Measurements from ENCODE around the gene WIPF2.
A peak's percentile ranks its signal among the peaks of the same experiment; 100 is the strongest.
"Not testable (repeated sequence)": the region's sequence is repeated elsewhere in the genome, so short reads cannot be mapped to it uniquely, and the experiment has no call there.

The WIPF2 gene

DNA sequence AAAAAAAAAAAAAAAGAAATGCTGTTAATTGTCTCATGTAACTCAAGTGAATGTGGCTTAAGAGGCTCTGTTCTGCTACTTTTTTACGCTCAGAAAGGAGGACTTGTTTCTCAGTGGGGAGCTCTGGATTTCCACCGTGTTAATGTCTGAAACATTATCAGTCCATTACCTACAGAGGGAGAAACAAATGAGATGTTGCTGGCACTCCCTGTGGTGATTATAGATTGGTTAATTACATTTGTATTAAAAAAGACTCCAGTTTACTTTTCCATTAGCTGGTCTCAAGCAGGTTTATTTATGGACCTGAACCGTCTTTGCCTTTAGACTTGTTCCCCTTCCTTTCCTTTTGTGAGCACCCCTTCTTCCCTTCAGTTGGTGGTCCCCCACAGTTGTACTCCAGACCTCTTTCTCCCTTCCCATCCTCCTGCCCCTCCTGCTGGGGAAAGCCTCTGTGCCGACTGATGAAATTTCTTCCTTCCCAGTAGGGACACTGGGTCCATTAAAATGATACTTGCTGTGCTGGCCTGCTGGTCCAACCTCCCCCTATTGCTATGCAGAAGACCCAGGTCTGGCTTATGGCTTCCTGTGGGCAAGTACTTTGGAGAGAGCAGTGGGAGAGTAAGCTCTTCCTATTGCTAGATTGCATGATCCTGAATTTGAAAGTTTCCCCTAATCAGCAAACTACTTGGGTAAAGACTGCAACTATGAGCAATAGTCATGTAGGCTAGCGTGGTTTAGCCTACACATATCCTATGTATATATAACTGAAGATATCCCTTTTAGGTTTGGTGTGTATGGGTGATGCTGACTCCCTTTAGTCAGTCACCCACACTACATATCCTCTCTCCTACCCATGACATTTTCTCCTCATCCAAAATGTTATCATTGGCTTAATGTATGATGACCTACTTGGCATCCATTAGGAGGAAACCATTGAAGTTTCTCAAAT is 76.7 kb downstream of the WIPF2 start:
- no peak for DNase-seq (ENCODE audit: low spot score)

DNA sequence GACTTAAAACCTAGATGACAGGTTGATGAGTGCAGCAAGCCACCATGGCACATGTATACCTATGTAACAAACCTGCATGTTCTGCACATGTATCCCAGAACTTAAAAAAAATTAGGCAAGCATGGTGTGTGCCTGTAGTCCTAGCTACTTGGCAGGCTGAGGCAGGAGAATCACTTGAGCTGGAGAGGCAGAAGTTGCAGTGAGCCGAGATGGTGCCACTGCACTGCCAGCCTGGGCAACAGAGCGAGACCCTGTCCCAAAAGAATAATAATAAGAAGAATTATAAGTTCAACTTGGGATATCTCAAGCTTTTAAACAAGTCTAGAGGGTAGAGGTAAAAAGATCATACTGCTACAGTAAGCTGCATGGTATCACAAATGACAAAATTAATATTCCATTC is 78.4 kb downstream of the WIPF2 start:
- no peak for DNase-seq (ENCODE audit: low spot score)

DNA sequence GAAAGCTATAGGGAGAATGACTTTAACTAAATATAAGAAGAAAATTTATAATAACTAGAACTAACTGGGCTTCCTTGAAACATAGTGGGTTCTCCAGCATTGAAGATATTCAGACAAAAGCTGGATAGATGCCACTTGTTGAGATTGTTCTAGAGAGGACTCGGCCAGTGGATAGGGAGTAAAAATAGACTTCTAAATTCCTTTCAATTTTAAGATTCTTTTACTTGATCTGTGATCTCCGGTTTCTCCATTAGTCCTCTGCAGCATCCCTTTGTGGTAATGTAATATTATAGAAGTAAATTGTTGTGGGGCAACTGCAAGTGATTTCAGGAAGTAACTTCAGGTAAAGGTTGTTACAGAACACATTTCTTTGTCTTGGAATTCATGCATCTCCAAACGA is 79.6 kb downstream of the WIPF2 start:
- DNase-seq (ENCODE audit: low spot score): no peak

DNA sequence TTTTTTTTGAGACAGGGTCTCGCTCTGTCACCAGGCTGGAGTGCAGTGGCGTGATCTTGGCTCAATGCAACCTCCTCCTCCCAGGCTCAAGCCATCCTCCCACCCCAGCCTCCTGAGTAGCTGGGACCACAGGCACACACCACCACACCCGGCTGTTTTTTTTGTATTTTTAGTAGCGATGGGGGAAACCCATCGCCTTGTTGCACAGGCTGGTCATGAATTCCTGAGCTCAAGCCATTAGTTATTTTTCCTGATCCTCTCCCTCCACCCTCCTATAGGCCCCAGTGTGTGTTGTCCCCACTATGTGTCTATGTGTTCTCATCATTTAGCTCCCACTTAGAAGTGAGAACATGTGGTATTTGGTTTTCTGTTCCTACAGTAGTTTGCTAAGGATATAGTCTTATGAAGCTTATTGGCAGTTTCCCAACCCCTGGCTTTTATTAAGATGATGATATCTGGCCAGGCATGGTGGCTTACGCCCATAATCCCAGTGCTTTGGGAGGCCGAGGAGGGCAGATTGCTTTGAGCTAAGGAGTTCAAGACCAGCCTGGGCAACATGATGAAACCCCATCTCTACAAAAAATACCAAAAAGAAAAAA is 80.2 kb downstream of the WIPF2 start:
- DNase-seq (ENCODE audit: low spot score): not testable (repeated sequence)

DNA sequence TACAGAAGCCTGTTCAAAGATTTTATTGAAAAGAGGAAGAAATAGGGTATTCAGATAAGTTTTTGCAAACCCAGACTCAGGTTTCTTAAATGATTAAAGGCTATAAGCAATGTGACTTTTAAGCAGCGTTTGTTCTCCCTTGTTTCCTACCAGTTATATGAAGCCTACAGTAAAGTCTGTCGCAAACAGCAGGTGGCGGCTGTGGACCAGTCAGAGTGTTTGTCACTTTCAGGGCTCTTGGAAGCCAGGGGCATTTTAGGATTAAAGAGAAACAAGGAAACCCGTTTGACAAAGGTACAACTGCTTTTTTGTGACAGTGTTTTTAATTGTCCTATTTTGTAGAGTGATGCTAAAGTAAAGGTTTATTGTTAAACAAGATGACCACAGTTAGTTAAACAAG is 82.2 kb downstream of the WIPF2 start:
- no peak for DNase-seq (ENCODE audit: low spot score)

DNA sequence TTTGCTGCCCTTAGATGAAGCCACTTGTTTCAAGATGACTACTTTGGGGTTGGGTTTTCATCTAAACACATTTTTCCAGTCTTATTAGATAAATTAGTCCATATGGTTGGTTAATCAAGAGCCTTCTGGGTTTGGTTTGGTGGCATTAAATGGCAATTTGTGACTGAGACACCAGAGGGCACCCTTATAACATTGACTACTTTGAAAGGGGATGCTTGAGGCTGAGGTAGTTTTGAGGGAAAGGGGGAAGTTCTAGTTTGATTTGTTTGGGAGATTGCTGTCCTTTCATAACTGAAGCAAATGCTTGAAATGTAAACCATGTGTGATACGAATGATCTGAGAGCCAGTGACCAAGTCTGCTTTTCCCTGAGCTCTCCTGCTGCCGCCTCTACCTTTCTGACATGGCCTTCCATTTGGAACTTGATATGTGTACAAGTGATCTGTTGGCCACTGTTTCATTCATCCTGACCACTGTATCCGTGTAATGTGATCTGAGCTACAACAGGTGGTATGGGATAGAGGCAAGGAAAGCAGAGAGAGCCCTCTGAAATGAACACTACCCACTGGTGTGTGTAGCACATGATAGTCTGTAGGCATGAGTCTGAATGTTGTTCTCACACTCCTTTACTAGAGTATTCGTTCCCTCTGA is 84.0 kb downstream of the WIPF2 start:
- DNase-seq (ENCODE audit: low spot score): peak; percentile 74

DNA sequence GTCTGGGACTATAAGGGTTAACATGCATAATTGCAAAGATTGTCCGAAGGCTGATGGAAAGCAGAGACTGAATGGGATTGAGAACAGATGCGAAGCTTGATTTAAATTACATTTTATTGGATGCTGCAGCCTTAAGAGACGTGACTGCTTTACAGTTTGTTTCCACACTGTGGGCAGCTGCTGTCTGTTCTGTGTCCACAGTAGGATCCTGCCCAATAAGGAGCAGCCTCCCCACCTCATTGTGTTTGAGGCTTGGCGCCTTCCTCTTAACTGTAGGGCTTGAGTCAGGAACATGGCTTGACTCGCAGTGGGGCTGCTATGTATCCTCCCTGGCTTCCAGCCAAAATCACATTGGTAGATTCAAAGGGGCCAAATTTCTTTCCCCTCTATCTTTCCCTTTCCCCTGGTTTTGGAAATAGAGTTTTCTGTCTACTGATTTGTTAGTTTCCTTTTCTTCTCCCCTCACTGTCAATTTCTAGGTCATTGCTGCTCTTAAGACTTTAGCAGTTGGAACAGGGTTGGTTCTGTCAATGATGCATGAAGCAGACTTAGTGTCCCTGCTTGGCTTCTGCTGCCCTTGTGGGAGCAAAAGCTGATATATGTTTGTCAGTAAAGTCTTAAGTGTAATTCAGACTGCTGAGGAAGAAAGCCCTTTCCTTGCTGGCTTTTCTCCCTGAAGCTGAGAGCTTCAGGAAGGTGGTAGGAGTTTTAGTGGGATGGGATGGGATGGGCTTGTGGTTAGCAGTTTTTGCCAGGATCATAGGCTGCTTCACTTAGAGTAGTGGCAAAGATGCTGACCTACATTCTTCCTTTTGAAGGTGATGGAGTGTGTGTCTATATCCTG is 84.8 kb downstream of the WIPF2 start:
- DNase-seq (ENCODE audit: low spot score): no peak

DNA sequence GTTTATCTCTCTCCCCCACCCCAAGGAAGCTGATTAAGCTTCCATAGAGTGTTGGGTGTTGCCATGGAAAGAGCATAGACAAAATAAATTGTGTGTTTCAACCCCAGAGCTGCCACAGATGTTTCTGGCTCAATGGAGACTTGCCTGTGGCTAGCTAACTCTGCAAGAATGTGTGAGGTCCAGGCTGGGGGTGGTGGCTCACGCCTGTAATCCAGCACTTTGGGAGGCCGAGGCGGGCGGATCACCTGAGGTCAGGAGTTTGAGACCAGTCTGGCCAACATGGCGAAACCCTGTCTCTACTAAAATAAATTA is 85.4 kb downstream of the WIPF2 start:
- DNase-seq (ENCODE audit: low spot score): not testable (repeated sequence)

DNA sequence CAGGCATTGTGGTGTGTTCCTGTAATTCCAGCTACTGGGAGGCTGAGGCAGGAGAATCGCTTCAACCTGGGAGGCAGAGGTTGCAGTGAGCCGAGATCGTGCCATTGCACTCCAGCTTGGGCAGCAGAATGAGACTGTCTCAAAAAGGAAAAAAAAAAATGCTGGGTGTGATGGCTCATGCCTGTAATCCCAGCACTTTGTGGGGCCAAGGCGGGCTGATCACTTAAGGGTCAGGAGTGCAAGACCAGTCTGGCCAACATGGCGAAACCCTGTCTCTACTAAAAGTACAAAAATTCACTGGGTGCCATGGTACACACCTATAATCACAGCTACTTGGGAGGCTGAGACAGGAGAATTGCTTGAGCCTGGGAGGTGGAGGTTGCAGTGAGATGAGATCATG is 85.8 kb downstream of the WIPF2 start:
- DNase-seq (ENCODE audit: low spot score): not testable (repeated sequence)

DNA sequence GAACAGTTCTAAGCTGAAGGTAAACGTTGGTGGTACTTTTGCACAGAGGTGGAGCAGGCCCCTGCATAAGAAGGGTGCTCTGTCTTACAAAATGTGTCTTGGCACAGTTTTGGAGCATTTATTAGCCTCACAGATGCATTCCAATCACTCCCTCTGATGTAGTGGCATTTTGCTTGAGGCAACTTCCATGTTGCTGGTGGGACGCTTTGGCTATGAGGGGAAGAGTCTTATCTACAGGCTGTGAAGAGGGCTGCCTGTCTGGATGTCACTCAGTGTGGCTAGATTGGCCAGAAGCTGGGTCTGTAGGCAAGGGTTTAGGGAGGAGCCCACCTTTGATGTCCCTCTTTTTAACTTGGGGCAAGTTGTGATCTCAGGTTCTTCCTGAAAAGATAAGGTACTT is 87.3 kb downstream of the WIPF2 start:
- DNase-seq (ENCODE audit: low spot score): no peak

DNA sequence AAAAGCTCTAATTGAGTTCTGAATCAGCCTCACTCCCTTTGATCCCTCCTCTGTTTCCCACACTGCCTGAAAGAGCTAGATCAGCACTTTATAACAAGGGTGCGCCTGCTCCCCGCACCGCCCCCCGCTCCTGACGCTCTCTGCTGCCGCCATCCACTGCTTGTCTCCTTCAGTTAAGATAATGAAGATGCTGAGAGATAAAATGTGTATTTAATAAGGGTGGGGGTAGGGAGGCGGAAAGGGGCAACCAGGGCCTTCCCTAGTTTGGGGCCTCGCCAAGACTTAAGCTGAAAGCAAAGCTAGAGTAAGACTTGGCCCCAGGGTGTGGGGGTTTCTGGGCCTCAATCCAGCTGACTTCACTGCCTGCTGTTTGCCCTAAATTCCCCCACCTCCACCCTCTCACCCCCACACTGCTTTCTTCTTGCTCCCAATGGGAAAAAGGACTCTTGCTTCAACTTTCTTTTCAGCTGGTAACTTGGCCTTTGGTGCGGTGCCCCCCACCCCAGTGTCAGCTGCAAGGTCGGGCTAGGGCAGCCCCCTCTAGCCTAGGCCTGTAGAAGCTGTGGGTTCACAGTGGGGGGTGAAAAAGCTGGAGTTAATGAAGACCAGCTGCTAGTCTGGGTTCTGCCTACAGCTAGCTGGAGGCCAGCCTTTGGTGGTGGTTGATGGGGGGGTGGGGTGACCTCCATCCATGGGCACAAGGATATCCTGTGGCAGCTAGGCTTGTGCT is 88.1 kb downstream of the WIPF2 start:
- no peak for DNase-seq (ENCODE audit: low spot score)

DNA sequence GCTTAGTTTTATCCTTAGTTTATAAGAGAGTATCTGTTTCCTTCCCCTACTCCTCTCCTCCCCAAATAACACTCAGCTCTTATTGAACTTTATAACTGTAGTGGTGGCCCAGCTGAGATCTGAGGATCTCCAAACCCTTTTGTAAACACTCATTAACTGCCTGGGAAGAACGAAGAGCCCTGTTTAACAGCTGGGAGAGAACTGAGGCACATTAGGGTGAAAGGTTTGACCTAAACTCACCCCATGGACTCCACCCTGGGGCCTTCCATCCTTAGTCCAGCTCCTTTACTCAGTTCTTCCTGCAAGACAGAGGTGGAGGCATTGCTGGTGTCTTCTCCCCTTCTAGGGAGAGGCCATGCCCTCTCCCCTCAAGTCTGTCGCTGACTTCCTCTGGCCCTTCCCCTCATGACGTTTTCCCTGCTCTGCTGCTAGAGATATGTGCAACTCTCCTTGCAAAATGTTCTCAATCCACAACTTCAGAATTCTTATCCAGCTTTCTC is 88.7 kb downstream of the WIPF2 start:
- no peak for DNase-seq (ENCODE audit: low spot score)

DNA sequence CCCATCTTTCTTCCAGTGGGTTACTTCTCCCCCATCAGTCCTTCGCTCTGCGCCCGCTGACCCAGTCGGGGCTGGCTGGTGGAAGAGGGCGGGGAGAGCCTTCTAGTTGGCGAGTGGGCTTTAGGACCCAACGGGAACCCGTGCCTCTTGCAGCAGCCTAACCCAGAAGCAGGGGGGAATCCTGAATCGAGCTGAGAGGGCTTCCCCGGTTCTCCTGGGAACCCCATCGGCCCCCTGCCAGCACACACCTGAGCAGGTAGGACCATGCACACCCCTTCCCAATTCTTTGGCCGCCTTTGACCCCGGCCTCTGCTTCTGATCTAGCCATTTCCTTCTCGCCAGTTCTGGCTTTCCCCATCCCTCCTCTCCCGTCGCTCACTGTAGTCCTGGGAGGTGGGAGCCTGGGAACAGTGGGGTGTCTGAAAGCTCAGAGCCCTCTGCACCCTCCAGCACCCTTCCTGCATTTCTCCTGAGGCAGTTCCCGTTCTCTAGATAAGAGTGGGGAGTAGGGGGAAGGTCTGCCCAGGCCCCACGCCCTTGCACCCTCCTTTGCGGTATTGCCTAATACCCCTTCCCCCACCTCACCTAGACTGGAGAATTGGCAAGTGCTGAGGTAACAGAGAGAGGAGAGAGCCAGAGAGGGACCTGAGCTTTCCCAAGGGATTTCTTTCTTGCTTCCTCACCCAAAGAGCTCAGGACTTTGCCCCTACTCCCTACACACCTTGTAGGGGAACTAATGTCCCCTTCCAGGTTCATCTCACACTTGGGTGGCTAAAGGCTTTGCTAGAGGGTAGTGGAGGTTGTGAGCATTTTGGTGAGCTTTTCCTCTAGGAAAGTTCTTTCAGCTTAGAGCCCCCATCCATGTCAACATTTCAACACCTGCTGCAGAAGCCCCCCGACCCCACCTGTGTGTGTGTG is 90.2 kb downstream of the WIPF2 start, which contains the start of gene RARA:
TSS of gene RARA (plus strand) at position 150 of the 918 bp plus-strand sequence. CDS start 22,039 bp downstream, outside the sequence.
- peak; percentile 66 for DNase-seq (ENCODE audit: low spot score)

DNA sequence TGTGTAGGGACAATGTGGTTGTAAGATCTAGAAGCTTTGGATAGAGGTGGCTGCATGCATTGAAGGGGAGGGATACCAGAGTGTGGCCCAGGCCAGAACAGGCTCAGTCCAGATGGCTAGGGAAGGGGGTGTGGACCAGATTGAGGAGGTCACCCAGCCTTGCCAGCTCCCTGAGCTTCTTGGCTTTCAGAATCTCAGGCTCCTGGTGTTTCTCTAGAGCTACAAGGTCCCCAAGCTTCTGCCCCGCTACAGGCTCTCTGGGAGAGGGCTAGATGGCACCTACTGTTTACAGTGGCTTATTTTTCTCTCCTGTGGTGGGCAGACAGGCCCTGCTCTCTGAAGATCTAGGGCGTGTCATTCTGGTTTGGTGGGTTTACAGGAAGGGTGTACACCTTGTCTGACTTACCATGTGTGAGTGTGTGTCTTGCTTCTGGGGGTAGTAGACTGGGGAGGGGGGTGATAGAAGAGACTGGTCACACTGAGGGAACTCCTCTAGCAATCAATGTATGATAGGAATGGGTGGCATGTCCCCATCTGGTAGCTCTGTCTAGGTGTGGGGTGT is 90.9 kb downstream of the WIPF2 start:
- peak; percentile 38 for DNase-seq (ENCODE audit: low spot score)

DNA sequence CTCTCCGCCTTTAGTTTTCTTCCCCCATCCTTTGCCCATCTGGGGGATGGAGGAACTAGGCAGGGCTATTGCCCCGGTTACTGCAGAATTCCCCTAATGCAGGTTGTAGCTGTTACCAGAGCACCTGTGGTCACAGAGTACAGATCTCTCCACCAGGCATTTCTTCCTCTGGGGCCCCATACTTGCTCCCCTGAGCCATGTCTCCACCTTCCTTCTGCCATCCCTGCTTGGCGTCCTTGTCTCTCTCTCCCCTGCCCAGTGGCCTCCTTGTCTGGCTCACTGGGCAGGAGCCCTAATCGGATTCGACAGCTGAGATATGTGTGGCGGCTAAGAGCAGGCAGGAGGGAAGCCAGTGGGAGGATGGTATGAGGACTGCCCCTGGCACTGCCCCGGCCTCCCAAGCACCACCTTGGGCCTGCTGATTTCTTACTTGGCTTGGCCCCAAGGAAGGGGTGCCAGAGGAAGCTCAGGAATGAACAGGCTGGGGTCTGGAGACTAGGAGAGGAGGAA is 91.8 kb downstream of the WIPF2 start:
- peak; percentile 37 for DNase-seq (ENCODE audit: low spot score)

DNA sequence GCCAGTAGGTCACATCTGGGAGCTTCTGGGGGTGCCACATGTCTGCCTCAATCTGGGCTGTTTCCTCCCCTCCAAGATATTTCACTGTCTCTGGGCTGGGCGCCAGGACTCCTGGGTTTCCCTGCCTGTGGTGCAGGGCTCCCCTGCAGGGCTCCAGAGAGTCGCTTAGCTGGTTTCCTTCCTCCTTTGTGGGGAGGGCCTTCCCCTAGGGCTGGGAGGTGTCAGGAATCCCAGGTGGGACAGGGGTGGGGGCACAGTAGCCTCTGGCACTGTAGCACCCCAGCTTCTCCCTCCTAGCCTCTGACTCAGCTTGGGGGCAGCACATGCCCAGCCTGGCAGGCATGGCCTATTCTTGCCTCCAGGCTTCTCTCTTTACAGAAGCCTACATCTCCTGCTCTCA is 92.5 kb downstream of the WIPF2 start:
- DNase-seq (ENCODE audit: low spot score): no peak

DNA sequence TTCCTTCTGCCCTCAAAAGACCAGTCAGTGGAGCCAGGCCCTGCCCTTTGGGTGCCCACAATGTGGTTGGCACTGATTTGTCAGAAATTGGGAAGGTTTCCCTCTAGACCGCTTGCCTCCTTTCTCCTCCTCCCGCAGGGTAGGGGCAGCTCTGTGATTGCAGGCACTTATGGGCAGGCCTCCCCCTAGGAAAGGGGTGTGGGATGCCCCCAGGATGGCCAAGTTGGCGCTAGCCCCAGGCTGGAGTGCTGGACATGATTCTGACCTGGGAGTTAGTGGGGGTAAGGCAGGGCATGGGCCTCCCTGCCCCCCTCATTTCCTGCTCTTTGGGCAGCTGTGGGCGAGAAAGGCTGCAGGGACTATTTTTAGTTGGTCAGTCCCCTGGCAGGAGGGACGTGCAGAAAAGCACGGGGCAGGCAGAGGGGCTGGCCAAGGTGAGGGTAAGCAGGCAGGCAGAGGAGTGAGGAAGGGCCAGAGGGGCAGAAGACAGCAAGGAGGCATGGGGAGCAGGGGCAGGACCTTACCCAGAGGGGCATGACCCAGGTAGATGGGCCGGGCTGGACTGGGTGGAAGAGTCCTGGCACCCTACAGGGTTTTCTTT is 93.1 kb downstream of the WIPF2 start:
- no peak for DNase-seq (ENCODE audit: low spot score)

DNA sequence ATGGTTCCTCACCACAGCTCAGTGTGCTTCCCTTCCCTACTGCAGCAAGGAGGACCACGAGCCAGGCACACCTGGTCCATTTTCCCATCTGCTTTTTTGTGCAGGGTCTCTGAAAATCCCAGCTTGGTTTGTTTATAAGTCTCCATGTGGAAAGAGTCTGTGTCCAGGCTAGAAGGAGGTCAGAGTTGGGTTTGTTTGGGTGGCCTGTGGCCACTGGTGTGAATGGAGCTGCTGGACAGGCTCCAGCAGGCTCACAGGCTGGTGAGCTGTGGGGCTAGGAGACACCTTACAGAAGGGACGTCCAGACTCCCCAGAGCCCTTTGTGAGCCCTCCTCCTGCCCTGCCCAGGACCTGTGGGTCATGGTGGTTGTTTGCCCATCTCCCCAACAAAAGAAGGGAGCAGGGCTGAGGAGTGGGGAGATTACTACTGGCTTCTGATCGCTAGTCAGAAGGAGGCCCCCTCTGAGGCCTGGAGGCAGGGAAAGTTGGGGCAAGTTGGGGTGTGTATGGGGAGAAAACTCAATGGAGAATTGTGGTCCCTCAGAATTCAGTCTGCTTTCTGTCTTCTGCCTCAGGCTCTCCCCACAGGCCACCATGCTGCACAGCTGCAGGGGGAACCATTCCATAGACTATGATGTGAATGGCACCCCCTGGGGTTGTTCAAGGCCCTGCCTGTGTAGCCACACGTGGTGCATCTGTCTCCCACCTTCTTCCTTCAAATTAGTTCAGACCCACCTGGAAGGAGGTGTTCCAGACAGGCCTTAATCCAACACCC is 94.0 kb downstream of the WIPF2 start:
- DNase-seq (ENCODE audit: low spot score): peak; percentile 18
